HG02973 (cell line): ENCODE results near the gene CD79A.

Experiments
- ATAC-seq: cut with Tn5 transposase; IDR thresholded peaks from one replicate; pipeline ENCODE4 v1.9.1; 2021; ENCODE audit warnings: moderate library complexity; ENCODE audit not compliant: unreplicated experiment

Gene CD79A

DNA sequence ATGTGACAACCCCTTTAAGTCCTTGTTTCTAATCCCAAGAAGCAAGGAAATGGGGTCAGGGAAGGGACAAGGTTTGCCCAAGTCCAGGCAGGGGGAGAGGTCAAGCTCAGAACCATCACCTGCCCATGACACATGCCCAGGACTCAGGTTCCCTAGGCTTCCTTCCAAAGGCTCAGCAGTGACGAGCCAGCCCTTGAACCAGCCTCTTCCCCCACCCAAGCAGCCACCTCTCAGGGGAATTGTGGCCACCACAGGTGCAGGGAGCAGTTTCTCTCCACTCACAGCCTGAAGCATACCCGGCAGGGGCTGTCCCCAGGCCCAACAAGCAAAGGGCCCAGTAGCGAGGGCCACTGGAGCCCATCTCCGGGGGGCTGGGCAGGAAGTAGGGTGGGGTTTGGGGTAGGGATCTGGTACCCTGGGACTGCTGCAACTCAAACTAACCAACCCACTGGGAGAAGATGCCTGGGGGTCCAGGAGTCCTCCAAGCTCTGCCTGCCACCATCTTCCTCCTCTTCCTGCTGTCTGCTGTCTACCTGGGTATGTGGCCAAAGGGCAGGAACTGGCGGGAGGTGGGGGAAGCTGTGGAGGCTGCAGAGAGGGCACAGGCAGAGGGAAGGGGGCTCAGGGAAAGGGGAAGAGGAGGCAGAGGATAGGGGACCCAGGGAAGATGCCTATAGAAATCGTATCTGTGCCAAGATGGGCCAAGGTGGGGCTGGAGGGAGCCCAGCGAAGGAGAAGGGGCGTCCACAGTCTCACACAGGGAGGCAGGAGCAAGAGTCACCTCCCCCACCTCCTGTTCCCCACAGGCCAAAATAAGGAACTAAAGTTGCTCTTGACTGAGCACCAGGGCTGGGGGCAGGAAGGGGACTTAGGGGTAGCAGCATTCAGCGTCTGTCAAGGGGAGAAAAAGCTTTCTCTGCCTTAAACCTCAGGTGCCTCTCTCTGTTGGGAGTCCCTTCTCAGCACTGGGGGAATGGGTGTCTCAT lies at the start of gene CD79A:
Gene CD79A, plus strand, starts transcription at position 433 of the 986 bp plus-strand sequence. Its CDS starts 26 bp downstream, at position 459.
- peak; percentile 46 for ATAC-seq

GRCh38 chr19:41837981-41838708 lies 38.9 kb upstream of the CD79A start:
- no peak for ATAC-seq

GRCh38 chr19:41839211-41839610 lies 37.9 kb upstream of the CD79A start:
- ATAC-seq: no peak

GRCh38 chr19:41843371-41843770 lies 33.7 kb upstream of the CD79A start:
- no peak for ATAC-seq

- ATAC-seq: no peak
Measured at GRCh38 chr19:41844601-41845000, 32.5 kb upstream of the CD79A start, which contains the start of gene LYPD4. Gene LYPD4 (minus strand): TSS chr19:41844683. CDS start chr19:41839285, 5,398 bp downstream.

DNA sequence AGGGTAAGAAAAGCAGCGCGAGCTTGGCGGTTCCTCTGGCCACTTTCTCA lies 32.3 kb upstream of the CD79A start, which contains the start of gene DMRTC2:
Gene DMRTC2, plus strand, starts transcription at position 42 of the 50 bp plus-strand sequence. CDS start 2,387 bp downstream, outside the sequence.
- ATAC-seq: no peak

DNA sequence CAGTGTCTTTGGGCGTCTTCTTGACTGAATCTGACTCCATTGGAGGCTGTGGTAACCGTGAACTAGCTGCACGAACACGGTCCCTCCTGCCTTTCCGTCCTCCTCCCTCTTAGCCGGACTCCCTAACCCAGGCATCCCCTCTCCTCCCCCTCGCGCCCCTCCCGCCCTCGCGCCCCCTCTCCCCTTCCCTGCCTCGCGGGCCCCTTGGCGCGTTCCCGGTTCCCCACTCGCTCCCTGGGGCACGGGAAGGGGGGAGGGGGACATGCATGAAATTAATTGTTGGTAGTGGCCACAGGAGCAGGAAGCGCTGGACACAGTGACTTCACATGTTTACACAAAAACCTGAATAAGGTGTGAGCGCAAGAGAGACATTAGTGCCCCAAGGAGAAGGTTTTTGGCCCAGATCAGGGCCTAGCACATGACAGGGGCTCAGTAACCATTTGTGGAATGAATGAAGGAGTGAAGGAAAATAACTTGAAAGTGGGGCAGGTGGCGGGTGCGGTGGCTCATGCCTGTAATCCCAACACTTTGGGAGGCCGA lies 32.0 kb upstream of the CD79A start:
- no peak for ATAC-seq

DNA sequence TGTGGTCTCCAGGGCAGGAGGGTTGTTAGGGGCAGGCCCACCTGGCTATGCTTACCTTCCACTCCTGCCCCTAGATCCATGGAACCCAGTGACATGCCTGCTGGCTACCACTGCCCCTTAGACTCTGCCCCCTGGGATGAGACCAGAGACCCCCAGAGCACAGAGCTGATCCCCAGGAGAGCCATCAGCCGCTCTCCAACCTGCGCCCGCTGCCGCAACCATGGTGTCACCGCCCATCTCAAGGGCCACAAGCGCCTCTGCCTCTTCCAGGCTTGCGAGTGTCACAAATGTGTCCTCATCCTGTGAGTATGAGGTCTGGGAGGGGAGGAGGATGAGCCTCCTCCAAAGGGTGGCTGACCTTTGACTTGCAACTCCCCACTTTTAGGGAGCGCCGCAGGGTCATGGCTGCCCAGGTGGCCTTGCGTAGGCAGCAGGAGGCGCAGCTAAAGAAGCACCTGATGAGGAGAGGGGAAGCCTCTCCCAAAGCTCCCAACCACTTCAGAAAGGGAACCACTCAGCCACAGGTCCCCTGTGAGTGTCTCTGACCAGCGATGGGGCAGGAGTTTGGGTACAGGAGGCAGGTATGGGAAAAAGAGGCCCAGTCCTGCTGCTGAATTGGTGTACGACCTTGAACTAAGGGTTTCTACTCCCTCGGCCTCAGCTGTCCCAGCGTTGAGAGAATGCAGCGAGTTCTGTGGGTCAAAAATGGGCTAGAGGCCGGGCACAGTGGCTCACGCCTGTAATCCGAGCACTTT lies 29.6 kb upstream of the CD79A start:
- ATAC-seq: no peak

DNA sequence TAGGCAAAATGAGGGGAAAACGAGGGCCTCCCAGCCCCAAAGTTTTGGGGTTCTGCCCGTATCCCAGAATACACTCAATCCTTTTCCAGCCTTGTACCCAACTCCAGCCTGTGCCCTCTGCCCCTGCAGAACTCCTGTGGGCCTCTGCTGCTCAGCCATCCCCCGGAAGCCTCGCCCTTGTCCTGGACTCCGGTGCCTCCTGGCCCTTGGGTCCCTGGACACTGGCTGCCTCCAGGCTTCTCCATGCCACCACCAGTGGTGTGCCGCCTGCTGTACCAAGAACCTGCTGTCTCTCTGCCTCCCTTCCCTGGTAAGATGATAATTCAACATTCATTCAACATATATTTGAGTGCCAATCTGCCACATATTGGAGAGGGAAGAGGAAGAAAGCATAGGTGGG lies 28.4 kb upstream of the CD79A start:
- ATAC-seq: no peak

DNA sequence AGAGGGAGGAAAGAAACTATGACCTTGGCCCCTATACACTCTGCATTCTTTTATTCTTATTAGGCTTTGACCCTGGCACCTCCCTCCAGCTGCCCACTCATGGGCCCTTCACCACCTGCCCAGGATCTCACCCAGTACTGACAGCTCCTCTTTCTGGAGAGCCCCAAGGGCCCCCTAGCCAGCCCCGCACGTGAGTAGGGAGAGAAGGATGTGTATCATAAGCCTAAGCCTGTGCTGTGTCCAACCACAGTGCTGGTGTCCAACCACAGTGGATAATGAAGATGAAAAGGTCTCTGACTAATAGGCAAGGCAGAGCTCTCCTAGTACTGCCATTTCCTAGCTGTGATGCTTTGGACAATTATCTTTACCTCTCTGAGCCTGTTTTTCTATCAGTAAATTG lies 28.0 kb upstream of the CD79A start:
- ATAC-seq: no peak

- no peak for ATAC-seq
Measured at GRCh38 chr19:41850381-41850780, 26.7 kb upstream of the CD79A start.

DNA sequence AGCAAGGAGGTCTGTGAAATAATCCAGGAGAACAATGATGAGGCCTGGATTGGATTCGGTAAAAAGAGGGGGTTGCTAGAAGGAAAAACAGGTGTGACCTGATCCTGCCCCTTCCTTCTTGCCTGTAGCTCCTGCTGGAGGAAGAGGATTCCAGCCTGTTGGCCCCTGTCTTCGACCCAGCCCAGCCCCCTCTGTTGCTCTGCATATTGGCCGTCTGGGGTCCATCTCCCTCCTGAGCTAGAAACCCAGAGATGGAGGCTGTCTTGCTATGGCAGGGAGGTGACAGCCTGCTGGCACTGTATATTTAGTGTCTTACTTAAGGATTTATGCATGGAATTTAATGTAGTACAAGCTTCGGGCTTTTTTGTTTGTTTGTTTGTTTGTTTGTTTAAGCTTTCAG lies 25.6 kb upstream of the CD79A start:
- no peak for ATAC-seq

DNA sequence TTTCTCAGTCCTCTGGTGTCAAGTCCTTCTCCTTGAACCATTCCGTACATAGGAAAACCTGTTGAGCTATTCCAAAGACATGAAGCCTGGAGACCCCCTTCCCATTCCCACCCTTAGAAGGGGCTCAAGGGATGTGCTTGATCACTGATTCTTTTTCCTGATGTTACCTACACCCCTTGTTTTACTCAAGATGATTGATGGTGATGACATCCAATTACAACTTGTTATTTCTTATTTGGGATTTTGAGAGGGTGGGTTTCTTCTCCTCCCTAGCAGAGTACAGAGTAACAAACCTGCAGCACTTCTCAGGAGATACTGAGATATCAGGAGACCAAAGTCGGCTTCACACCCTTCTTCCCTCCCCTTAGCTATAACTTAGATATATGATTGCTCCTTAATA lies 23.7 kb upstream of the CD79A start:
- ATAC-seq: no peak

- no peak for ATAC-seq
Measured at GRCh38 chr19:41853768-41854167, 23.3 kb upstream of the CD79A start.

- no peak for ATAC-seq
Measured at GRCh38 chr19:41859213-41859617, 17.9 kb upstream of the CD79A start.

DNA sequence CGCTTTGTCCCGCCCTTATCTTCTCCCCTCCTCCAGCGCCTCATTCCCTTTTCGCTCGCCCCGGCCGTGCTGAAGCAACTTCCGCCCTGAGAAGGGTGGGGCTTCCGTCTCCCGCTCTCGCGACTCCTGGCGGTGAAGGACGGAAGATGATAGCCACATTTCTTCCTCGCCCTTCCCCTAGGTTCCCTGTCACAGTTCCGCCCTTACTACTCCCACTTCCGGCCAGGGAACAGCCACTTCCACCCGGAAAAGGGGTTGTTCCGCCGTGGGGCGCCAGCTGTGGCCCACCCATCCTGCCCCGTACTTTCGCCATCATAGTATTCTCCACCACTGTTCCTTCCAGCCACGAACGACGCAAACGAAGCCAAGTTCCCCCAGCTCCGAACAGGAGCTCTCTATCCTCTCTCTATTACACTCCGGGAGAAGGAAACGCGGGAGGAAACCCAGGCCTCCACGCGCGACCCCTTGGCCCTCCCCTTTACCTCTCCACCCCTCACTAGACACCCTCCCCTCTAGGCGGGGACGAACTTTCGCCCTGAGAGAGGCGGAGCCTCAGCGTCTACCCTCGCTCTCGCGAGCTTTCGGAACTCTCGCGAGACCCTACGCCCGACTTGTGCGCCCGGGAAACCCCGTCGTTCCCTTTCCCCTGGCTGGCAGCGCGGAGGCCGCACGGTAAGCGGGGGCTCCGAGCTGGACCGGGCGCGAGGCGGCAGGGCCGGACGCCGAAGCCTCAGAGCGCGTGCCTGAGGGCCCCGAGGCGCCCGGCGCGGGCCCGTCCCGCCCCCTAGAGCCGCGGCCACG lies 17.3 kb upstream of the CD79A start, which contains the start of gene RPS19:
Gene RPS19, plus strand, starts transcription at position 638 of the 801 bp plus-strand sequence. CDS start 520 bp downstream, outside the sequence.
- peak; percentile 70 for ATAC-seq

DNA sequence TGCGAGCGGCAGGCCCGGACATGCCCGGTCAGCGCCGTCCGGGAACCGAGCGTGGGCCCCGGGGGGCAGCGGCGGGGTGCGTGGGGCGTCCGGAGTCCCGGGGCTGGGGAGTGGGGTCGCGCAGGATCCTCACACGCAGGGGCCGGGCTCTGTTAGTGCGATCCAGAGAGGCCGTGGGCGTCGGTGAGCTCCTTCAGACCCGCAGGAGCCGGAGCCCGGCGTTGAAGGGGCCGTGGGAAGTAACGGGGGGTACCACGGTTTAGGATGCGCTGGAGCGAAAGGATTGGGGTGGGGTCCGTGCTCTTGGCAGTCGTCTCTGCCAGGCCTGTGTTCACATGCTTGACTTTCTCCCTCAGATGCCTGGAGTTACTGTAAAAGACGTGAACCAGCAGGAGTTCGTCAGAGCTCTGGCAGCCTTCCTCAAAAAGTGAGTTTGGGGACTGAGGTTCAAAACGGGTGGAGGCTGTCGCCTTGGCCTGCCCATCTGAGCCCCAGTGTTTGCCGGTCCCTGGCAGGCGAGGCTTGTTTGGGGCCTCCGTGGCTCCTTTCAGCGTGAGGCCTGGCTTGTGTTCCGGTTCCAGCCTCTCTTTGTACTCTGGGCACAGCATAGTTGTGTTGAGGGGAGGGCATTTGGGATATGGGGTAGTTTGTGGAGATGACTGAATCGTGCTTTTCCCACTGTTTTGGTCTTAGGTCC lies 16.5 kb upstream of the CD79A start:
- ATAC-seq: no peak

DNA sequence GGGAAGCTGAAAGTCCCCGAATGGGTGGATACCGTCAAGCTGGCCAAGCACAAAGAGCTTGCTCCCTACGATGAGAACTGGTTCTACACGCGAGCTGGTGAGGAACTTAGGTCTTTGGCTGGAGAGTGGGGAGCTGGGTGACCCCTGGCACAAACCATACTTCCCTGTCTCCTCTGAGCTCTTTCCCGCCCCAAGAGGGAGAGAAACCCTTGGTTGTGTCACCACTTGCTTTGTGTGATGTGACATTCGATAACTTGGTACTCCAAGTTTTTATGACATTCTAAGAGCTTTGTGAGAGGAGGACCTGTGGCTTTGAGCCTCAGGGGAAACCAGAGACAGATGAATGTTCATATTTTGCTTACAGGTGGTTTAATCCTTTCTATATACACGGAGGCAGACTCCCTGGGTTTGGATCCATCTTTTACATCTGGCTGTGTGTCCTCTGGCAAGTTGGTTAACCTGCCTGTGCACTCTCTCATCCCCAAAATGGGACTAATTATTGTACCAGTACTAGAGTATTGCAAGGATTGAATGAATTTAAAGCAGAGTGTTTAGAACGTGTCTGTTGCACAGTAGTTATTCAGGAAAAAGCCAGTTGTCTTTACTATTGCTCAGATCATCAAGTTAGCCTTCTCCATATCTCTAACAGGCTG lies 15.8 kb upstream of the CD79A start:
- no peak for ATAC-seq

DNA sequence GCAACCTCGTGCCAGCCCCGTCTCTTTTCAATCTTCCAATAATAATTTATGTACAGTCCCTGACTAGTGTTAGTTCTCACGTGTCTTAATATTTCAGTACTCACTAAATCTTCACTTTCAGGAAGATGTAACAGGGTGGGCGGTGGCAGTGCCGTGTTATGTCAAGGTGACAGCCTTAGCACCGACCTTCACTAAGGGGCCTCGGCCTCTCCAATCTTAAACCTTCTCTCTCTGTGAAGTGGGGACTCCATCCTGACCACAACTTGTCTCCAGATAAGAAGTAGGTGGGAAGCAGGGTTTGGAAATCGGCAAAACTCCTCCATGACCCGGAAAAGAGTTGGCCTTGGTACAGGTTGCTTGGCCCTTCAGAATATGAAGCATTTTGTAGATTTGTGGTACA lies 15.2 kb upstream of the CD79A start:
- no peak for ATAC-seq
